ENCODE results near the gene PDZD8.

- TF ChIP-seq, protein P1, sequence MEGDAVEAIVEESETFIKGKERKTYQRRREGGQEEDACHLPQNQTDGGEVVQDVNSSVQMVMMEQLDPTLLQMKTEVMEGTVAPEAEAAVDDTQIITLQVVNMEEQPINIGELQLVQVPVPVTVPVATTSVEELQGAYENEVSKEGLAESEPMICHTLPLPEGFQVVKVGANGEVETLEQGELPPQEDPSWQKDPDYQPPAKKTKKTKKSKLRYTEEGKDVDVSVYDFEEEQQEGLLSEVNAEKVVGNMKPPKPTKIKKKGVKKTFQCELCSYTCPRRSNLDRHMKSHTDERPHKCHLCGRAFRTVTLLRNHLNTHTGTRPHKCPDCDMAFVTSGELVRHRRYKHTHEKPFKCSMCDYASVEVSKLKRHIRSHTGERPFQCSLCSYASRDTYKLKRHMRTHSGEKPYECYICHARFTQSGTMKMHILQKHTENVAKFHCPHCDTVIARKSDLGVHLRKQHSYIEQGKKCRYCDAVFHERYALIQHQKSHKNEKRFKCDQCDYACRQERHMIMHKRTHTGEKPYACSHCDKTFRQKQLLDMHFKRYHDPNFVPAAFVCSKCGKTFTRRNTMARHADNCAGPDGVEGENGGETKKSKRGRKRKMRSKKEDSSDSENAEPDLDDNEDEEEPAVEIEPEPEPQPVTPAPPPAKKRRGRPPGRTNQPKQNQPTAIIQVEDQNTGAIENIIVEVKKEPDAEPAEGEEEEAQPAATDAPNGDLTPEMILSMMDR (conservative IDR thresholded peaks at IDR 0.05), result no peak
- TF ChIP-seq EZH2 (IDR thresholded peaks at IDR 0.05; ENCODE audit: low read depth), result no peak
These were observed 133.4 kb downstream of the PDZD8 start for GRCh38 chr10:117241541-117242462.
